ENCODE results near the gene LSM6.

GRCh38 chr4:146159384-146160058 lies 16.0 kb upstream of the LSM6 start:
- no peak for TF ChIP-seq POLR2A (IDR thresholded peaks at IDR 0.05)
- TF ChIP-seq CTCF (IDR thresholded peaks at IDR 0.05 in 8 of 11, conservative IDR thresholded peaks at IDR 0.05 in 3 of 11): no peak
- TF ChIP-seq POLR2AphosphoS5 (IDR thresholded peaks at IDR 0.05): no peak
